ENCODE data around the gene PHLDA1. TPM values are rescaled to one million over a fixed set of nuclear protein-coding genes. Genes with fewer than 3 reads are reported as not detected.
A peak's percentile ranks its signal among the peaks of the same experiment; 100 is the strongest.

PHLDA1 gene
- polyA plus RNA-seq, 5 donors, result 40.0 to 51.3 (median 44.0) TPM

GRCh38 chr12:76041406-76041805 is 9.8 kb upstream of the PHLDA1 start:
- no peak for DNase-seq

GRCh38 chr12:76040461-76040860 is 8.9 kb upstream of the PHLDA1 start:
- DNase-seq, result no peak

GRCh38 chr12:76038176-76038575 is 6.6 kb upstream of the PHLDA1 start:
- no peak for DNase-seq

GRCh38 chr12:76037130-76038103 is 5.8 kb upstream of the PHLDA1 start:
- peak; percentile 59 to 71 for DNase-seq

- DNase-seq, result no peak
Observed at GRCh38 chr12:76035045-76035444, 3.5 kb upstream of the PHLDA1 start.

GRCh38 chr12:76033081-76034011 is 1.8 kb upstream of the PHLDA1 start:
- DNase-seq, result no peak

GRCh38 chr12:76032043-76032981 is 736 bp upstream of the PHLDA1 start:
- peak; percentile 68 to 72 for DNase-seq

GRCh38 chr12:76031081-76031413 is 529 bp downstream of the PHLDA1 start:
- DNase-seq, result no peak

GRCh38 chr12:76030341-76031080 is 1.1 kb downstream of the PHLDA1 start:
- no peak for DNase-seq

GRCh38 chr12:76029982-76030340 is 1.6 kb downstream of the PHLDA1 start:
- no peak for DNase-seq

GRCh38 chr12:76028571-76029277 is 2.9 kb downstream of the PHLDA1 start:
- DNase-seq, result no peak

GRCh38 chr12:76026643-76027063 is 4.9 kb downstream of the PHLDA1 start:
- DNase-seq, result no peak

GRCh38 chr12:76025601-76026575 is 5.7 kb downstream of the PHLDA1 start:
- no peak for DNase-seq

- no peak for DNase-seq
Observed at GRCh38 chr12:76024942-76025600, 6.5 kb downstream of the PHLDA1 start.

- no peak for DNase-seq
Observed at GRCh38 chr12:76024102-76024781, 7.3 kb downstream of the PHLDA1 start.

GRCh38 chr12:76023069-76023690 is 8.4 kb downstream of the PHLDA1 start:
- DNase-seq, result no peak

- no peak for DNase-seq
Observed at GRCh38 chr12:76022506-76022905, 9.1 kb downstream of the PHLDA1 start.
